T-helper 17 cell (primary cell): ENCODE data around the gene LIN54. TPM values are rescaled to one million over a fixed set of nuclear protein-coding genes. Genes with fewer than 3 reads are reported as not detected.
"Not testable (repeated sequence)": the region's sequence is repeated elsewhere in the genome, so short reads cannot be mapped to it uniquely, and the experiment has no call there.

ENCODE experiments used
- ATAC-seq: fragments of 150-1000 bp; cut with Tn5 transposase; 2 replicates; pipeline ENCODE4 v1.10.0; 2021; ENCODE audit warnings: mild to moderate bottlenecking, moderate library complexity
- DNase-seq, 3 donors: peaks; one replicate each; pipeline versions ENCODE4 v3.0.0 to v3.0.0-alpha.2; 2020 to 2021
- H3K9me3 ChIP-seq: one replicate; pipeline ENCODE4 v1.7.0; 2013; ENCODE audit warnings: low read length, mild to moderate bottlenecking; ENCODE audit not compliant: control insufficient read depth, poor library complexity, severe bottlenecking
- H3K27ac Mint-ChIP-seq: one replicate; pipeline ENCODE4 v1.8.0; 2022; ENCODE audit warnings: mild to moderate bottlenecking, moderate library complexity, mixed read lengths
- H3K27me3 Mint-ChIP-seq: one replicate; pipeline ENCODE4 v1.8.0; 2022; ENCODE audit warnings: mixed read lengths
- H3K36me3 Mint-ChIP-seq: one replicate; pipeline ENCODE4 v1.8.0; 2022; ENCODE audit warnings: low read depth, mixed read lengths
- H3K4me1 Mint-ChIP-seq: one replicate; pipeline ENCODE4 v1.8.0; 2022; ENCODE audit warnings: mild to moderate bottlenecking, mixed read lengths
- H3K4me3 Mint-ChIP-seq: one replicate; pipeline ENCODE4 v1.8.0; 2022; ENCODE audit warnings: mild to moderate bottlenecking, moderate library complexity, mixed read lengths
- total RNA-seq, 4 donors: library from RNA in 2 of 4; stranded (reverse) in 2 of 4; gene quantifications; one replicate each; pipeline ENCODE4 v1.2.3 and lab custom pipeline; 2022 to 2026

The LIN54 gene
- total RNA-seq, 2 donors from 2014 or later: 15.2 to 16.8 TPM

GRCh38 chr4:82954212-82954611 lies 56.4 kb downstream of the LIN54 start:
- no peak for ATAC-seq
- H3K27ac Mint-ChIP-seq: no peak overlapping the region

GRCh38 chr4:82951196-82951595 lies 59.4 kb downstream of the LIN54 start:
- Mint-ChIP-seq H3K27me3 (no peaks in the 10 kb centered on the region), H3K36me3 (peaks cover 5% of the 10 kb centered on the region), H3K4me1 (peaks cover 3% of the 10 kb centered on the region), H3K27ac (no peak overlapping the region), H3K4me3 (no peak overlapping the region)
- H3K9me3 ChIP-seq: no peaks in the 10 kb centered on the region
- DNase-seq (no peak), ATAC-seq (no peak)

More at GRCh38 chr4:82954212-82954611, 56.4 kb downstream of the LIN54 start:
- Mint-ChIP-seq H3K4me1 (peaks cover 11% of the 10 kb centered on the region), H3K4me3 (no peak overlapping the region), H3K27me3 (no peaks in the 10 kb centered on the region), H3K36me3 (peaks cover 5% of the 10 kb centered on the region)
- no peak for DNase-seq
- no peaks in the 10 kb centered on the region for H3K9me3 ChIP-seq

- DNase-seq: no peak
- H3K36me3 Mint-ChIP-seq: peaks cover 5% of the 10 kb centered on the region
- ATAC-seq: no peak
- no peaks in the 10 kb centered on the region for H3K9me3 ChIP-seq
- no peak overlapping the region for H3K27ac Mint-ChIP-seq
- no peak overlapping the region for H3K4me3 Mint-ChIP-seq
- no peaks in the 10 kb centered on the region for H3K27me3 Mint-ChIP-seq
- H3K4me1 Mint-ChIP-seq: peaks cover 3% of the 10 kb centered on the region
Observed at GRCh38 chr4:82948647-82949204, 61.9 kb downstream of the LIN54 start.

- no peaks in the 10 kb centered on the region for H3K9me3 ChIP-seq
- peaks cover 6% of the 10 kb centered on the region for H3K4me1 Mint-ChIP-seq
- H3K4me3 Mint-ChIP-seq: no peak overlapping the region
- no peak for DNase-seq
- no peak for ATAC-seq
- H3K27ac Mint-ChIP-seq: no peak overlapping the region
- H3K36me3 Mint-ChIP-seq: peaks cover 3% of the 10 kb centered on the region
- no peaks in the 10 kb centered on the region for H3K27me3 Mint-ChIP-seq
Observed at GRCh38 chr4:82947498-82947897, 63.1 kb downstream of the LIN54 start.

GRCh38 chr4:82939414-82939813 lies 71.2 kb downstream of the LIN54 start:
- no peaks in the 10 kb centered on the region for H3K9me3 ChIP-seq
- Mint-ChIP-seq H3K27ac (no peak overlapping the region), H3K4me3 (no peak overlapping the region), H3K27me3 (no peaks in the 10 kb centered on the region), H3K36me3 (peaks cover 15% of the 10 kb centered on the region), H3K4me1 (peaks cover 9% of the 10 kb centered on the region)
- no peak for DNase-seq
- ATAC-seq: no peak

GRCh38 chr4:82934441-82934840 lies 76.2 kb downstream of the LIN54 start:
- DNase-seq: no peak
- H3K9me3 ChIP-seq: no peaks in the 10 kb centered on the region
- ATAC-seq: no peak
- H3K27ac Mint-ChIP-seq: no peak overlapping the region
- H3K36me3 Mint-ChIP-seq: peaks cover 5% of the 10 kb centered on the region
- H3K4me3 Mint-ChIP-seq: no peak overlapping the region
- H3K4me1 Mint-ChIP-seq: peaks cover 4% of the 10 kb centered on the region
- no peaks in the 10 kb centered on the region for H3K27me3 Mint-ChIP-seq

- Mint-ChIP-seq H3K4me1 (peaks cover 7% of the 10 kb centered on the region), H3K27ac (no peak overlapping the region), H3K36me3 (peaks cover 5% of the 10 kb centered on the region), H3K4me3 (no peak overlapping the region), H3K27me3 (no peaks in the 10 kb centered on the region)
- DNase-seq: no peak
- ATAC-seq: no peak
- H3K9me3 ChIP-seq: no peaks in the 10 kb centered on the region
Observed at GRCh38 chr4:82930848-82931755, 79.5 kb downstream of the LIN54 start.

- H3K9me3 ChIP-seq: no peaks in the 10 kb centered on the region
- no peak for ATAC-seq
- Mint-ChIP-seq H3K4me3 (no peak overlapping the region), H3K27me3 (no peaks in the 10 kb centered on the region), H3K36me3 (no peaks in the 10 kb centered on the region), H3K27ac (no peak overlapping the region), H3K4me1 (no peaks in the 10 kb centered on the region)
- DNase-seq: no peak
Observed at GRCh38 chr4:82921795-82922194, 88.8 kb downstream of the LIN54 start.

- ATAC-seq: no peak
- Mint-ChIP-seq H3K4me1 (no peaks in the 10 kb centered on the region), H3K4me3 (no peak overlapping the region), H3K27me3 (no peaks in the 10 kb centered on the region), H3K36me3 (no peaks in the 10 kb centered on the region), H3K27ac (no peak overlapping the region)
- no peaks in the 10 kb centered on the region for H3K9me3 ChIP-seq
- no peak for DNase-seq
Observed at GRCh38 chr4:82919386-82919785, 91.2 kb downstream of the LIN54 start.

GRCh38 chr4:82918091-82918490 lies 92.5 kb downstream of the LIN54 start:
- H3K27ac Mint-ChIP-seq: no peak overlapping the region
- no peak overlapping the region for H3K4me3 Mint-ChIP-seq
- no peaks in the 10 kb centered on the region for H3K4me1 Mint-ChIP-seq
- no peak for ATAC-seq
- H3K9me3 ChIP-seq: no peaks in the 10 kb centered on the region
- no peak for DNase-seq
- no peaks in the 10 kb centered on the region for H3K36me3 Mint-ChIP-seq
- no peaks in the 10 kb centered on the region for H3K27me3 Mint-ChIP-seq

GRCh38 chr4:82913968-82914367 lies 96.7 kb downstream of the LIN54 start:
- H3K27ac Mint-ChIP-seq, H3K4me3 Mint-ChIP-seq: not testable (repeated sequence)

GRCh38 chr4:82913305-82913704 lies 97.3 kb downstream of the LIN54 start:
- no peak overlapping the region for H3K27ac Mint-ChIP-seq
- H3K4me3 Mint-ChIP-seq: no peak overlapping the region
- peaks cover 6% of the 10 kb centered on the region for H3K36me3 Mint-ChIP-seq
- ATAC-seq: no peak
- H3K9me3 ChIP-seq: no peaks in the 10 kb centered on the region
- no peak for DNase-seq
- H3K4me1 Mint-ChIP-seq: peaks cover 4% of the 10 kb centered on the region
- no peaks in the 10 kb centered on the region for H3K27me3 Mint-ChIP-seq

More at GRCh38 chr4:82913968-82914367, 96.7 kb downstream of the LIN54 start:
- not testable (repeated sequence) for H3K4me1 Mint-ChIP-seq, H3K27me3 Mint-ChIP-seq, H3K9me3 ChIP-seq, H3K36me3 Mint-ChIP-seq, DNase-seq, ATAC-seq

- Mint-ChIP-seq H3K27me3 (no peaks in the 10 kb centered on the region), H3K36me3 (peaks cover 6% of the 10 kb centered on the region), H3K4me3 (no peak overlapping the region), H3K27ac (no peak overlapping the region), H3K4me1 (peaks cover 9% of the 10 kb centered on the region)
- ATAC-seq (no peak), DNase-seq (no peak)
- H3K9me3 ChIP-seq: no peaks in the 10 kb centered on the region
Observed at GRCh38 chr4:82909326-82909725, 101.3 kb downstream of the LIN54 start.

GRCh38 chr4:82906469-82906868 lies 104.2 kb downstream of the LIN54 start:
- Mint-ChIP-seq H3K27ac (no peak overlapping the region), H3K36me3 (peaks cover 6% of the 10 kb centered on the region), H3K4me1 (peaks cover 9% of the 10 kb centered on the region), H3K4me3 (no peak overlapping the region), H3K27me3 (no peaks in the 10 kb centered on the region)
- no peaks in the 10 kb centered on the region for H3K9me3 ChIP-seq
- ATAC-seq (no peak), DNase-seq (no peak)
